ENCODE measurements around the gene XRN1. TPM values are rescaled to one million over a fixed set of nuclear protein-coding genes. Genes with fewer than 3 reads are reported as not detected.
"Not testable (repeated sequence)": the region's sequence is repeated elsewhere in the genome, so short reads cannot be mapped to it uniquely, and the experiment has no call there.

Gene XRN1
- total and polyA plus RNA-seq, 8 donors = 26.7 to 39.2 (median 35.2) TPM

- H3K36me3 ChIP-seq = peaks cover 0 to 85% of the 10 kb centered on the region in 2 donors
- TF ChIP-seq CTCF (IDR thresholded peaks at IDR 0.05) = no peak
- no peaks in the 10 kb centered on the region for H3K9me3 ChIP-seq
- no peaks in the 10 kb centered on the region for H3K4me1 ChIP-seq
- ATAC-seq (no peak), DNase-seq (no peak)
- no peak overlapping the region for H3K27ac ChIP-seq
- intact Hi-C loops (cut with DNase I) = no loop called here
- no peak overlapping the region for H3K4me3 ChIP-seq
- H3K27me3 ChIP-seq = no peaks in the 10 kb centered on the region
Observed at GRCh38 chr3:142374687-142375086, 73.2 kb downstream of the XRN1 start.

- peaks cover 0 to 83% of the 10 kb centered on the region in 2 donors for H3K36me3 ChIP-seq
- ATAC-seq; intact Hi-C loops (cut with DNase I); H3K27me3 ChIP-seq; H3K4me3 ChIP-seq; DNase-seq; H3K27ac ChIP-seq; H3K9me3 ChIP-seq; H3K4me1 ChIP-seq: not testable (repeated sequence)
Observed at GRCh38 chr3:142369576-142369975, 78.3 kb downstream of the XRN1 start.

GRCh38 chr3:142366434-142366833 lies 81.4 kb downstream of the XRN1 start:
- no peaks in the 10 kb centered on the region for H3K9me3 ChIP-seq
- H3K27ac ChIP-seq = no peak overlapping the region
- H3K36me3 ChIP-seq = peaks cover 0 to 89% of the 10 kb centered on the region in 2 donors
- ATAC-seq = no peak
- H3K27me3 ChIP-seq = no peaks in the 10 kb centered on the region
- no peaks in the 10 kb centered on the region for H3K4me1 ChIP-seq
- no peak for TF ChIP-seq CTCF (IDR thresholded peaks at IDR 0.05)
- no peak overlapping the region for H3K4me3 ChIP-seq
- intact Hi-C loops (cut with DNase I) = no loop called here
- DNase-seq = no peak

- Histone ChIP-seq H3K27ac (no peak overlapping the region), H3K4me3 (no peak overlapping the region), H3K9me3 (no peaks in the 10 kb centered on the region), H3K36me3 (peaks cover 0 to 90% of the 10 kb centered on the region in 2 donors), H3K4me1 (no peaks in the 10 kb centered on the region), H3K27me3 (no peaks in the 10 kb centered on the region)
- ATAC-seq = peak; percentile 33
- no peak for TF ChIP-seq CTCF (IDR thresholded peaks at IDR 0.05)
- DNase-seq = no peak
- intact Hi-C loops (cut with DNase I) = no loop called here
Observed at GRCh38 chr3:142363936-142364467, 83.8 kb downstream of the XRN1 start.

- peaks cover 0 to 90% of the 10 kb centered on the region in 2 donors for H3K36me3 ChIP-seq
- H3K27me3 ChIP-seq; ATAC-seq; H3K27ac ChIP-seq; H3K4me1 ChIP-seq; H3K9me3 ChIP-seq; intact Hi-C loops (cut with DNase I); H3K4me3 ChIP-seq; DNase-seq: not testable (repeated sequence)
Observed at GRCh38 chr3:142363433-142363832, 84.4 kb downstream of the XRN1 start.

GRCh38 chr3:142359367-142359766 lies 88.5 kb downstream of the XRN1 start:
- no peaks in the 10 kb centered on the region for H3K4me1 ChIP-seq
- intact Hi-C loops (cut with DNase I) = no loop called here
- DNase-seq (no peak), ATAC-seq (no peak)
- H3K27ac ChIP-seq = no peak overlapping the region
- no peaks in the 10 kb centered on the region for H3K27me3 ChIP-seq
- peaks cover 0 to 99% of the 10 kb centered on the region in 2 donors for H3K36me3 ChIP-seq
- H3K9me3 ChIP-seq = no peaks in the 10 kb centered on the region
- H3K4me3 ChIP-seq = no peak overlapping the region
- TF ChIP-seq CTCF (IDR thresholded peaks at IDR 0.05) = no peak
